ENCODE data around the gene DACH1. TPM values are rescaled to one million over a fixed set of nuclear protein-coding genes. Genes with fewer than 3 reads are reported as not detected.

DACH1 gene
- total RNA-seq, 1 donor from 2014 or later = 110 TPM

GRCh38 chr13:71597150-71597549 is 269.9 kb downstream of the DACH1 start:
- H3K36me3 Mint-ChIP-seq (ENCODE audit: unreplicated experiment) = no peaks in the 10 kb centered on the region
- H3K4me3 Mint-ChIP-seq (ENCODE audit: unreplicated experiment) = no peak overlapping the region
- peaks cover 7% of the 10 kb centered on the region for H3K4me1 Mint-ChIP-seq (ENCODE audit: low read depth, unreplicated experiment)
- TF ChIP-seq CTCF (IDR thresholded peaks at IDR 0.05; ENCODE audit: partially characterized antibody, unreplicated experiment) = no peak
- H3K27me3 Mint-ChIP-seq (ENCODE audit: unreplicated experiment) = peaks cover 6% of the 10 kb centered on the region
- H3K27ac Mint-ChIP-seq (ENCODE audit: unreplicated experiment) = no peak overlapping the region
- no peak for DNase-seq
- peaks cover 9% of the 10 kb centered on the region for H3K9me3 Mint-ChIP-seq (ENCODE audit: unreplicated experiment)

- TF ChIP-seq CTCF (IDR thresholded peaks at IDR 0.05; ENCODE audit: partially characterized antibody, unreplicated experiment) = no peak
- peaks cover 9% of the 10 kb centered on the region for H3K9me3 Mint-ChIP-seq (ENCODE audit: unreplicated experiment)
- H3K4me3 Mint-ChIP-seq (ENCODE audit: unreplicated experiment) = no peak overlapping the region
- H3K27me3 Mint-ChIP-seq (ENCODE audit: unreplicated experiment) = peaks cover 6% of the 10 kb centered on the region
- peaks cover 8% of the 10 kb centered on the region for H3K4me1 Mint-ChIP-seq (ENCODE audit: low read depth, unreplicated experiment)
- H3K27ac Mint-ChIP-seq (ENCODE audit: unreplicated experiment) = no peak overlapping the region
- no peaks in the 10 kb centered on the region for H3K36me3 Mint-ChIP-seq (ENCODE audit: unreplicated experiment)
- no peak for DNase-seq
These were observed 270.9 kb downstream of the DACH1 start for GRCh38 chr13:71596116-71596515.

- peaks cover 6% of the 10 kb centered on the region for H3K27me3 Mint-ChIP-seq (ENCODE audit: unreplicated experiment)
- H3K4me3 Mint-ChIP-seq (ENCODE audit: unreplicated experiment) = no peak overlapping the region
- peaks cover 12% of the 10 kb centered on the region for H3K9me3 Mint-ChIP-seq (ENCODE audit: unreplicated experiment)
- no peak for DNase-seq
- no peak overlapping the region for H3K27ac Mint-ChIP-seq (ENCODE audit: unreplicated experiment)
- H3K36me3 Mint-ChIP-seq (ENCODE audit: unreplicated experiment) = no peaks in the 10 kb centered on the region
- peaks cover 24% of the 10 kb centered on the region for H3K4me1 Mint-ChIP-seq (ENCODE audit: low read depth, unreplicated experiment)
- no peak for TF ChIP-seq CTCF (IDR thresholded peaks at IDR 0.05; ENCODE audit: partially characterized antibody, unreplicated experiment)
These were observed 273.4 kb downstream of the DACH1 start for GRCh38 chr13:71593566-71593965.

- H3K4me3 Mint-ChIP-seq (ENCODE audit: unreplicated experiment) = no peak overlapping the region
- TF ChIP-seq CTCF (IDR thresholded peaks at IDR 0.05; ENCODE audit: partially characterized antibody, unreplicated experiment) = no peak
- no peak overlapping the region for H3K27ac Mint-ChIP-seq (ENCODE audit: unreplicated experiment)
These were observed 275.6 kb downstream of the DACH1 start for GRCh38 chr13:71591374-71591773.

GRCh38 chr13:71590654-71591148 is 276.3 kb downstream of the DACH1 start:
- H3K27me3 Mint-ChIP-seq (ENCODE audit: unreplicated experiment) = peaks cover 6% of the 10 kb centered on the region
- H3K27ac Mint-ChIP-seq (ENCODE audit: unreplicated experiment) = no peak overlapping the region
- peaks cover 8% of the 10 kb centered on the region for H3K9me3 Mint-ChIP-seq (ENCODE audit: unreplicated experiment)
- TF ChIP-seq CTCF (IDR thresholded peaks at IDR 0.05; ENCODE audit: partially characterized antibody, unreplicated experiment) = no peak
- DNase-seq = peak; percentile 21
- no peaks in the 10 kb centered on the region for H3K36me3 Mint-ChIP-seq (ENCODE audit: unreplicated experiment)
- H3K4me1 Mint-ChIP-seq (ENCODE audit: low read depth, unreplicated experiment) = peaks cover 38% of the 10 kb centered on the region
- no peak overlapping the region for H3K4me3 Mint-ChIP-seq (ENCODE audit: unreplicated experiment)

More at GRCh38 chr13:71591374-71591773, 275.6 kb downstream of the DACH1 start:
- Mint-ChIP-seq H3K9me3 (ENCODE audit: unreplicated experiment) (peaks cover 9% of the 10 kb centered on the region), H3K27me3 (ENCODE audit: unreplicated experiment) (peaks cover 6% of the 10 kb centered on the region), H3K4me1 (ENCODE audit: low read depth, unreplicated experiment) (peaks cover 38% of the 10 kb centered on the region), H3K36me3 (ENCODE audit: unreplicated experiment) (no peaks in the 10 kb centered on the region)
- no peak for DNase-seq
